Spleen (tissue), 11 donors: ENCODE results near the gene EPB41. TPM values are rescaled to one million over a fixed set of nuclear protein-coding genes. Genes with fewer than 3 reads are reported as not detected.

ENCODE experiments used
- DNase-seq: peaks from one replicate; pipeline ENCODE4 v3.0.0-alpha.2; 2020
- H3K27ac ChIP-seq, 8 donors: fragments of 200-600 bp; sonication (generic) in 7 of 8; 1 replicate in 4 of 8; 2 replicates in 4 of 8; pipeline versions ENCODE4 v1.5.0 to v1.8.0; 2016 to 2021; ENCODE audit warnings: inconsistent platforms in 4 of 8, mild to moderate bottlenecking in 4 of 8, moderate library complexity in 1 of 8
- H3K27me3 ChIP-seq, 7 donors: fragments of 200-600 bp; sonication (generic) in 6 of 7; replicated peaks in 1 of 7; 1 replicate in 4 of 7; 2 replicates in 3 of 7; pipeline versions ENCODE4 v1.5.0 to v1.8.0; 2016 to 2021; ENCODE audit warnings: inconsistent platforms in 3 of 7, mild to moderate bottlenecking in 1 of 7
- H3K36me3 ChIP-seq, 6 donors: fragments of 200-600 bp; sonication (generic) in 5 of 6; 1 replicate in 4 of 6; 2 replicates in 2 of 6; pipeline versions ENCODE4 v1.5.0 to v1.8.0; 2016 to 2021; ENCODE audit warnings: inconsistent platforms in 2 of 6
- H3K4me1 ChIP-seq, 6 donors: fragments of 200-600 bp; sonication (generic) in 5 of 6; 1 replicate in 3 of 6; 2 replicates in 3 of 6; pipeline versions ENCODE4 v1.5.0 to v1.8.0; 2016 to 2021; ENCODE audit warnings: inconsistent platforms in 3 of 6
- H3K4me3 ChIP-seq, 8 donors: fragments of 200-600 bp; sonication (generic) in 7 of 8; 1 replicate in 4 of 8; 2 replicates in 4 of 8; pipeline versions ENCODE4 v1.5.0 to v1.8.0; 2016 to 2021; ENCODE audit warnings: inconsistent platforms in 4 of 8, mild to moderate bottlenecking in 4 of 8, moderate library complexity in 2 of 8
- H3K9me3 ChIP-seq, 8 donors: fragments of 200-600 bp; sonication (generic) in 7 of 8; 1 replicate in 4 of 8; 2 replicates in 4 of 8; pipeline versions ENCODE4 v1.5.0 to v1.8.0; 2016 to 2021; ENCODE audit warnings: inconsistent platforms in 4 of 8
- POLR2A ChIP-seq, 3 donors: fragments of 450-650 bp; IDR thresholded peaks; one replicate each; pipeline ENCODE4 v1.5.1; 2017; ENCODE audit warnings: antibody characterized with exemption in 3 of 3, mild to moderate bottlenecking in 1 of 3
- POLR2AphosphoS5 ChIP-seq, 3 donors: sonication (generic); formaldehyde crosslinking; IDR thresholded peaks; one replicate each; pipeline ENCODE4 v1.5.1; 2017; ENCODE audit warnings: antibody characterized with exemption in 3 of 3
- WGBS, 5 donors: extraction: QIAGEN DNeasy Blood & Tissue Kit in 3 of 5; methylation state at CpG; one replicate each; pipeline versions ENCODE4 v1.1.5 to v1.1.7; 2013 to 2018; 5-methylcytosine and 5-hydroxymethylcytosine counted together
- intact Hi-C: fragments of 100-400 bp; cut with DNase I; formaldehyde crosslinking; loops from one replicate; pipeline ENCODE4 v1.15.0; 2023; ENCODE audit warnings: low total_unique reads
- polyA plus RNA-seq, 3 donors: library from polyadenylated mRNA; stranded (reverse); fragments of 200-250 nt; gene quantifications; one replicate each; pipeline ENCODE4 v1.2.1, GENCODE V29; 2013
- total RNA-seq, 7 donors: library from RNA; depleted of rRNA in 3 of 7; stranded (reverse); fragments of >200 nt in 3 of 7; fragmentation: NEBNext Ultra II Directional in 4 of 7; extraction: Animal tissue kit (Norgen Biotek cat#: 25700) in 4 of 7; gene quantifications; one replicate each; pipeline versions ENCODE4 v1.1.0 to v1.2.1, GENCODE V29; 2016 to 2021
- TF ChIP-seq, protein P1 (sequence below), 11 experiments: fragments of 200-600 bp in 7 of 11; fragments of 450-650 bp in 4 of 11; sonication (generic) in 4 of 11; IDR thresholded peaks in 8 of 11; conservative IDR thresholded peaks in 3 of 11; 1 replicate in 7 of 11; 2 replicates in 4 of 11; pipeline versions ENCODE4 v1.4.0 to v1.8.0; 2016 to 2021; ENCODE audit warnings: antibody characterized with exemption in 11 of 11, inconsistent platforms in 4 of 11, mild to moderate bottlenecking in 1 of 11
- donor health status: healthy with polysubstance abuse.
- donor health status: DM: no; HTN: no; CAD: no; lungs with moderate emphysema.
- donor health status: DM: no; HTN: no; CAD: no.
- donor health status: Bipolar disorder and iron deficiency.
- donor health status: healthy.
- donor health status: DM: no; HTN: no; CAD: no.
- donor health status: DM: yes; HTN: yes; CAD: no.

EPB41 gene
- total and polyA plus RNA-seq, 10 donors, result 6.3 to 156 (median 58.8) TPM

DNA sequence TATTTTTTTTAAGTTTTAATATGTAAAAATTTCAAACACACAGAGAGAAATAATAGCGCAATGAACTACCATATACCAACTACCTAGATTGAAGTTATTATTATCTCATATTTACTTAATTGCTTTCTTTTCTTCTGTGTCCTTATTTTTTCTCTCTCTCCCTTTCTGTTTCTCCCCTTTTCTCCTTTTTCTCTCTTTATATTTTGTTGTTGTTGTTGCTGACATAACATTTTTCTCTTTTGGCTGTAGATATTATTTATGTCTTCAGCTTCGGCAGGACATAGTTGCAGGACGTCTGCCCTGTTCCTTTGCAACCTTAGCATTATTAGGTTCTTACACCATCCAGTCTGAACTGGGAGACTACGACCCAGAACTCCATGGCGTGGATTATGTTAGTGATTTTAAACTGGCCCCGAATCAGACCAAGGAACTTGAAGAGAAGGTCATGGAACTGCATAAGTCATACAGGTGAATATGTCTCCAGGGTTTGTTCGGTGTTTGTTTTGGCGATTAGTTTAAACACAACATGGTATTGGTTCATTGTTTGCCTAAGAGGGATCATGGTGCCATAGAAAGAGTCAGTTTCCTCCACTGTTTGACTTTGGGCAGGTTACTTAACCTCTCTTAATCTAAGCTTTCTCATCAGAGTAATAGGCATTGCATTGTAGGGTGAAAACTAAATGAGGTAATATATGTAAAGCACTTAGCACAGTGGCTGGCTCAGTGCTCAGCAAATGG lies 103.8 kb downstream of the EPB41 start:
- DNase-seq, result no peak
- TF ChIP-seq POLR2AphosphoS5 (IDR thresholded peaks at IDR 0.05), result no peak
- TF ChIP-seq POLR2A (IDR thresholded peaks at IDR 0.05), result no peak
- TF ChIP-seq, protein P1, sequence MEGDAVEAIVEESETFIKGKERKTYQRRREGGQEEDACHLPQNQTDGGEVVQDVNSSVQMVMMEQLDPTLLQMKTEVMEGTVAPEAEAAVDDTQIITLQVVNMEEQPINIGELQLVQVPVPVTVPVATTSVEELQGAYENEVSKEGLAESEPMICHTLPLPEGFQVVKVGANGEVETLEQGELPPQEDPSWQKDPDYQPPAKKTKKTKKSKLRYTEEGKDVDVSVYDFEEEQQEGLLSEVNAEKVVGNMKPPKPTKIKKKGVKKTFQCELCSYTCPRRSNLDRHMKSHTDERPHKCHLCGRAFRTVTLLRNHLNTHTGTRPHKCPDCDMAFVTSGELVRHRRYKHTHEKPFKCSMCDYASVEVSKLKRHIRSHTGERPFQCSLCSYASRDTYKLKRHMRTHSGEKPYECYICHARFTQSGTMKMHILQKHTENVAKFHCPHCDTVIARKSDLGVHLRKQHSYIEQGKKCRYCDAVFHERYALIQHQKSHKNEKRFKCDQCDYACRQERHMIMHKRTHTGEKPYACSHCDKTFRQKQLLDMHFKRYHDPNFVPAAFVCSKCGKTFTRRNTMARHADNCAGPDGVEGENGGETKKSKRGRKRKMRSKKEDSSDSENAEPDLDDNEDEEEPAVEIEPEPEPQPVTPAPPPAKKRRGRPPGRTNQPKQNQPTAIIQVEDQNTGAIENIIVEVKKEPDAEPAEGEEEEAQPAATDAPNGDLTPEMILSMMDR (IDR thresholded peaks at IDR 0.05 in 8 of 11, conservative IDR thresholded peaks at IDR 0.05 in 3 of 11), result no peak
- H3K9me3 ChIP-seq, result no peaks in the 10 kb centered on the region
- H3K4me1 ChIP-seq, result no peaks in the 10 kb centered on the region
- no peak overlapping the region for H3K27ac ChIP-seq
- intact Hi-C loops, result no loop called here
- peaks cover 0 to 90% (median 8%) of the 10 kb centered on the region in 6 donors for H3K36me3 ChIP-seq
- H3K27me3 ChIP-seq, result no peaks in the 10 kb centered on the region
- WGBS, 5 donors, result 93 to 96% (median 95%) methylated on average over 8 of the region's 8 CpGs
- no peak overlapping the region for H3K4me3 ChIP-seq

DNA sequence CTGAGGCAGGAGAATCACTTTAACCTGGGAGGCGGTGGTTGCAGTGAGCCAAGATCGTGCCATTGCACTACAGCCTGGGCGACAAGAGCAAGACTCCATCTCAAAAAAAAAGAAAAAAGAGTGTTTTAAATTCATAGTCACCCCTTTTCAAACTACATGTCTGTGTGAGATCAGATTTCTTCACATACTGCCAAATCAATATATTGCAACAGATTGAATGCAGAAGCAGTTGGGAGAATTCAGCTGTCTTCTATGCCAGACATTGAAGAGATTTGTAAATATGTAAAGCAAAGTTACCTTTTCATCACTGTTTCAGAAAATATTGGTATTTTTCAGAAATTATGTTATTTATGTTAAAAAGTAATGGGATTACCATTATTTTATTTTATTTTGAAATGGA lies 108.3 kb downstream of the EPB41 start:
- 96 to 100% (median 100%) methylated on average over 3 of the region's 3 CpGs for WGBS, 5 donors
- intact Hi-C loops, result no loop called here
- Histone ChIP-seq H3K27me3 (no peaks in the 10 kb centered on the region), H3K4me3 (no peak overlapping the region), H3K36me3 (peaks cover 0 to 68% (median 5%) of the 10 kb centered on the region in 6 donors), H3K9me3 (no peaks in the 10 kb centered on the region), H3K4me1 (no peaks in the 10 kb centered on the region), H3K27ac (no peak overlapping the region)
- no peak for DNase-seq
- TF ChIP-seq POLR2AphosphoS5 (IDR thresholded peaks at IDR 0.05) (no peak), POLR2A (IDR thresholded peaks at IDR 0.05) (no peak)
- TF ChIP-seq, protein P1 (IDR thresholded peaks at IDR 0.05 in 8 of 11, conservative IDR thresholded peaks at IDR 0.05 in 3 of 11), result no peak

DNA sequence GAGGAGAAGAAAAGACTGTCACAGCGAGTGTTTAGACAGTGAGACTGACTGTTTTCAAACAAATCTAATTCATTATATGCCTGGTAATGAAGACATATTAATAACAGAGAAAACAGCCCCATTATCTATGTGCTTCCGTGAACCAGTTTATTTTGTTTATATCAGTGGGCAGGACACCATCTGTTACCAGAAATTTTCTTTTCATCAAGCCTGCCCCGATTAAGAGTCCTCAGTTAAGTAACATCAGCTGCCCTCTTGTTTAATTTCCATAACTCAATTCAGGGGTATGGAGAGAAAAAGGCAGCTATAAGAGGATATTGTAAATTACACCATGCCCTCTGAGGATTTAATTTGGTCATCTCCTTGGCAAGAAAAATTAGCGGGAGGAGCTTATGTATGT lies 115.3 kb downstream of the EPB41 start:
- intact Hi-C loops, result loop anchor here (10.0 kb wide), 1 partner anchor 175 kb away; no protein-coding TSS in a partner anchor
- peaks cover 0 to 68% (median 15%) of the 10 kb centered on the region in 6 donors for H3K36me3 ChIP-seq
- H3K9me3 ChIP-seq, result no peaks in the 10 kb centered on the region
- no peak for DNase-seq
- H3K4me3 ChIP-seq, result no peak overlapping the region
- H3K27ac ChIP-seq, result no peak overlapping the region
- H3K27me3 ChIP-seq, result no peaks in the 10 kb centered on the region
- TF ChIP-seq, protein P1 (IDR thresholded peaks at IDR 0.05 in 8 of 11, conservative IDR thresholded peaks at IDR 0.05 in 3 of 11), result no peak
- 93 to 95% (median 93%) methylated on average over 4 of the region's 4 CpGs for WGBS, 5 donors
- no peaks in the 10 kb centered on the region for H3K4me1 ChIP-seq

DNA sequence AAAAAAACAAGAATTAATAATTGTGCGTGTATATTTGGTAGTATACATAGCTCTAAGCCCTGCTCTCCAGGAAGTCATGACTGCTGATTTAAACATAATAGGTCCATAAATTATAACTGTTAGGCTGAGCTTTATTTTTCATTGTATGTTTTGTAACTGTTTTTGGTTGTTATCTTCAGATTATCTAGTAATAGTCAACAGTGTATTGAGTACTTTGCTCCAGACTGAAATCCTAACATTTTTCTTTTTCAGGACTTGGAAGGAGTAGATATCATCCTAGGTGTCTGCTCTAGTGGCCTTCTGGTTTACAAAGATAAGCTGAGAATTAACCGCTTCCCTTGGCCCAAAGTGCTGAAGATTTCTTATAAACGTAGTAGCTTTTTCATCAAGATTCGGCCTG lies 118.5 kb downstream of the EPB41 start:
- H3K9me3 ChIP-seq, result no peaks in the 10 kb centered on the region
- H3K4me1 ChIP-seq, result no peaks in the 10 kb centered on the region
- intact Hi-C loops, result loop anchor here (10.0 kb wide), 1 partner anchor 172 kb away; no protein-coding TSS in a partner anchor
- H3K27me3 ChIP-seq, result no peaks in the 10 kb centered on the region
- no peak overlapping the region for H3K4me3 ChIP-seq
- peaks cover 0 to 88% (median 34%) of the 10 kb centered on the region in 6 donors for H3K36me3 ChIP-seq
- H3K27ac ChIP-seq, result no peak overlapping the region
- no peak for DNase-seq
- WGBS, 5 donors, result 77 to 84% (median 81%) methylated on average over 4 of the region's 4 CpGs
- TF ChIP-seq, protein P1 (IDR thresholded peaks at IDR 0.05 in 8 of 11, conservative IDR thresholded peaks at IDR 0.05 in 3 of 11), result no peak
- TF ChIP-seq POLR2AphosphoS5 (IDR thresholded peaks at IDR 0.05) (no peak), POLR2A (IDR thresholded peaks at IDR 0.05) (no peak)
